ENCODE measurements around the gene FBXO10.
A peak's percentile ranks its signal among the peaks of the same experiment; 100 is the strongest.
"Not testable (repeated sequence)": the region's sequence is repeated elsewhere in the genome, so short reads cannot be mapped to it uniquely, and the experiment has no call there.

The FBXO10 gene

DNA sequence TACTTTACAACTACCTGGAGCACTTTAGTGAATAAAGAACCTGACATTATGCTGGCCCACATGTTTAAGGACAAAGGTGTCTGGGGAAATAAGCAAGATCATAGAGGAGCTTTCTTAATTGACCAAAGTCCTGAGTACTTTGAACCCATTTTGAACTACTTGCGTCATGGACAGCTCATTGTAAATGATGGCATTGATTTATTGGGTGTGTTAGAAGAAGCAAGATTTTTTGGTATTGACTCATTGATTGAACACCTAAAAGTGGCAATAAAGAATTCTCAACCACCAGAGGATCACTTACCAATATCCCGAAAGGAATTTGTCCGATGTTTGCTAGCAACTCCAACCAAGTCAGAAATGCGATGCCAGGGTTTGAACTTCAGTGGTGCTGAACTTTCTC is 98.7 kb downstream of the FBXO10 start:
- not testable (repeated sequence) for DNase-seq

DNA sequence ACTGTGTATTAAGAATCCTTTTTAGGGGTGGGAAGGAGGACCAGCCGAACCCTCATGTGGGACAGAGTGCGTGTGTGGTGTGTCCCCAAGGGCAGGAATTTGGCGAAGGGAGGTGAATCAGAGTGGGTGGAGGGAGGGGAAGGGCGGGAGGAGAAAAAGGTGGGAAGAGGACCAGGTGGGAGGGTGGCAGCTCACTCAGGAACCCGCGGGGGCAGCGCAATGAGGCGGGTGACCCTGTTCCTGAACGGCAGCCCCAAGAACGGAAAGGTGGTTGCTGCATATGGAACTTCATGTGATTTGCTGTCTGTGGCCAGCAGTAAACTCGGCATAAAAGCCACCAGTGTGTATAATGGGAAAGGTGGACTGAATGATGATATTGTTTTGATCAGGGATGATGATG is 99.2 kb downstream of the FBXO10 start:
- DNase-seq: no peak

DNA sequence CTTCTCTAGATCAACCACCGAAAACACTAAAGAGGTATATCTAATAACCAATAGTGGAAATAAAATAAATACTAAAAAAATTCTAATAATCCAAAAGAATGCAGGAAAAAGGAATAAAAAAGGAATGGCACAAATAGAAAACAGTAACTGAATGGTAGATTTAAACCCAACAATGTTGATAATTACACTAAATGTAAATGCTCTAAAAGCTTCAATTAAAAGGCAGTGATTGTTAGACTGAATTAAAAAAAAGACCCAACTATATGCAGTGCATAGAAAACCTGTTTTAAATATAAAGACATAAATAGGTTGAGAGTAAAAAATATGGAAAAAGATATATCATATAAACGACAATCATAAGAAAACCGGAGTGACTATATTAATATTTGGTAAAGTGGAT is 101.7 kb downstream of the FBXO10 start:
- DNase-seq: no peak

DNA sequence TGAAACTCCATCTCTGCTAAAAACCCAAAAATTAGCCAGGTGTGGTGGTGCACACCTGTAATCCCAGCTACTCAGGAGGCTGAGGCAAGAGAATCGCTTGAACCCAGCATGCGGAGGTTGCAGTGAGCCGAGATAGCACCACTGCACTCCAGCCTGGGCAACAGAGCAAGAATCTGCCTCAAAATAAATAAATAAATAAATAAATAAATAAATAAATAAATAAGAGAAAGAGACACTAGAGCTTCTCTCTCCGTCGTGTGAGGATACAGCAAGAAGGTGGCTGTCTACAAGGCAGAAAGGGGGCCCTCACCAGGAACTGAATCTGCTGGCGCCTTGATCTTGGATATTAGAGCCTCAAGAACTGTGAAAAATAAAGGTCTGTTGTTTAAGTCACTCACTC is 102.2 kb downstream of the FBXO10 start:
- not testable (repeated sequence) for DNase-seq

DNA sequence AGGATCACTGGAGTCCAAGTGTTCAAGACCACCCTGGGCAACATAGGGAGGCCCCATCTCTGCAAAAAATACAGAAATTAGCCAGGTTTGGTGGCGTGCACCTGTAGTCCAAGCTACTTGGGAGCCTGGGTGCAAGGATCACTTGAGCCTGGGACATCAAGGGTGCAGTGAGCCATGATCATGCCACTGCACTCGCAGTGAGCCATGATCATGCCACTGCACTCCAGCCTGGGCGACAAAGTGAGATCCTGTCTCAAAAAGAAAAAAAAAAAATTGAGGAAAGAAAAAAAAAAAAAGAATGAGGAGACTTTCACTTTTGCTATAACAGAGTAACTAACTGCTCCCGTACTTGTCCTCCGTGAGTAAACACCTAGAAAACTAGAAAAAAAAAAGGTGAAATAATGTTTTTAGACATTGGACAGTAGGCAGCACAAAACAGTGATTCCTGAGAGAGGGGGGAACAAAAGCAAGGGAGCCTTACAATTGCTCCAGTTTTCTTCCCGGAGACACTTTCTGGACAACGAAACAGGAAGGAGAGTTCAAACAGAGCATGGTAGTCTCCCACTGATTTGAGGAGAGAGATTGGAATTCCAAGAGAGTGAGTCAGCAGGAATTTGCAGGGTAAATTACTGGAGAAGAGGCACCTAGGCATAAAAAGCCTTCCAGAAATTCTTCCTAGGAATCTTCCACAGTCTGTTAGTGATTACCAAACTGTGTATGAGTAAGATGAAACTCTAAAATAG is 104.1 kb downstream of the FBXO10 start:
- no peak for DNase-seq

DNA sequence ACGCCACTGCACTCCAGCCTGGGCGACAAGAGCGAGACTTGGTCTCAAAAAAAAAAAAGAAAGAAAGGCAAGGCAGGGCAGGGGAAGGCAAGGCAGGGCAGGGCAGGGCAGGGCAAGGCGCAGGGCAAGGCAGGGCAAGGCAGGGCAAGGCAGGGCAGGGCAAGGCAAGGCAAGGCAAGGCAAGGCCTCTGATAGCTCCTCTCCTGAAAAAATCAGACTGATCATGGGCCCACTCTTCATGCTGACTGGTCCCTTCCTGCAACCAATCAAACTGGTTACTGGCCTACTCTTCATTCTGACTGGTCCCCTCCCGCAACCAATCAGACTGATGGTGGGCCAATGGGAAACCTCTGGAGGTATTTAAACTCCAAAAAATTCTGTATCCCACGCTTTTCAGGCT is 107.6 kb downstream of the FBXO10 start:
- no peak for DNase-seq

DNA sequence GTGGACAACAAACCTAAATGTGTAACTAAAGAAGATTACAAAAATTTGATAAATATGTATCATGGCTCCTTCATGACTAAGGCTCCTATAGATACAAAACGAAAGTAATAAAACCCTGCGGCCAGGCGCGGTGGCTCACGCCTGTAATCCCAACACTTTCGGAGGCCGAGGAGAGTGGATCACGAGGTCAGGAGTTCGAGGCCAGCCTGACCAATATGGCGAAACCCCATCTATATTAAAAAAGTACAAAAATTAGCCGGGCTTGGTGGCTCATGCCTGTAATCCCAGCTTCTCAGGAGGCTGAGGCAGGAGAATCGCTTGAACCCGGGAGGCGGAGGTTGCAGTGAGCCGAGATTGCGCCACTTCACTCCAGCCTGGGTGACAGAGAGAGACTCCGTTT is 108.7 kb downstream of the FBXO10 start:
- DNase-seq: not testable (repeated sequence)

DNA sequence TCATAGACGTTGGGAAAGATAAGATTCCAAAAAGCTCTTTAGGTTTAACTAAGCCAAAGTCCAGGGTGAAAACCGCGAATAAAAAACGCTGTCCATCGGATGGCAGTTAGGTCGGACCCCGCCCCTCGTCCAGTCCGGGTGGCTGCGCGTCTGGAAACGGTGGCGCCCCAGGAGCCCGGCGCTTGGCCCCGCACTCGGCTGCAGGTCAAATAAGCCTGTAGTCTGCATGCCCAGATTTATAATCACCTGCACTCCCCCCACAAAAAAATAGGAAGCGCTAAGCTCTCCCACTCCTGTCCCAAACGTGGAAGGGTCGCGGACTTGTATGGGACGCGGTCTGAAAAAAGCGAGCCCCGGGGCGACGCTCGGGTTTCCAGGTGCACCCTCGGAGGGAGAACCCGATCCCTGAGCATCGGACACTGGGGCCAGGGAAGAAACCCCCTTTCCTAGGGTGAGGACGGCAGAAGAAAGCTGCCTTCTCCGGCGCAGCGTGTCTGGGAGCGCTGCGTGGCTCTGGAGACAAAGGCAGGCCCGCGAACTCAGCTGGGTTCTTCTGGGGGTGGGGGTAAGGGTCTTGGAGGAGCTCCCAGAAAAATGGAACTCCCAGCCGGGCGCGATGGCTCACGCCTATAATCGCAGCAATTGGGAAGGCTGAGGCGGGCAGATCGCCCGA is 110.0 kb downstream of the FBXO10 start:
- DNase-seq: peak; percentile 47 to 49

DNA sequence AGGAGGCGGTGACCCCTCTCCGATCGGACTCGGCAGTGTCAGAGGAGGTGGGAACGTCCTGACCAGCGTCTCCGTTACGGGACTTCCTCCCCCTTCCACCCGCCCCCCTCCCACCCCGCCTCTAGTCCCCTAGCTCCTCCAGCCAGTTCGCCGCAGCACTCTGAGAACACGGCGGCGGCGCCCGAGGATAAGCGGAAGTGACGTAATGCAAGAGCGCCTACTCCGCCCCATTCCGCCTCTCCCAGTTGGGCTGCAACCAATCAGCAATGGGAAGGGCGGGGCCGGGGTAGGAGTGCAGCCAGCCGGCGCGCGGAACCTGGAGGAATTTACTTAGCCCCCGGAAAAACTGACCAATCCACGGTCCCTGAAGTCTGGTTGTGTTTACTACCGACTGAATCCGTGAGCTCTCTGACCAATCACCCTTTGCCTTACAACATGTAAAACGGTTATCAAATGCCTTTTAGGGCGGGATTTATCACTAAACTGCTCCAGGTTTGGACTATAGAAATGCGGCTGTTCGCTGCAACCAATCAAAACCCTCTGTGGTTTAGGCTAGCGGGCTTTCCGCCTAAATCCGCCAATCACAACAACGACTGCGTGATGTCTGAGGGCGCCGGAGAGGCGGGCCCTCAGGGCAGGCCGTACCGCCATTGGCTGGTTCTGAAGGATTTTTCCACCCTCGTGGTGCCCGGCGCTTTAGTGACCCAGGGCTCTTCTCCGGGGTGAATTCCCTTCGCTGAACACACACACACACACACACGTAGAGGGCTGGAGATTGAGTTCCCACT is 110.7 kb downstream of the FBXO10 start, which contains the start of gene ZBTB5:
TSS of gene ZBTB5 (minus strand) at position 202 of the 788 bp plus-strand sequence. CDS start 22,899 bp downstream, outside the sequence.
- DNase-seq: peak; percentile 99

DNA sequence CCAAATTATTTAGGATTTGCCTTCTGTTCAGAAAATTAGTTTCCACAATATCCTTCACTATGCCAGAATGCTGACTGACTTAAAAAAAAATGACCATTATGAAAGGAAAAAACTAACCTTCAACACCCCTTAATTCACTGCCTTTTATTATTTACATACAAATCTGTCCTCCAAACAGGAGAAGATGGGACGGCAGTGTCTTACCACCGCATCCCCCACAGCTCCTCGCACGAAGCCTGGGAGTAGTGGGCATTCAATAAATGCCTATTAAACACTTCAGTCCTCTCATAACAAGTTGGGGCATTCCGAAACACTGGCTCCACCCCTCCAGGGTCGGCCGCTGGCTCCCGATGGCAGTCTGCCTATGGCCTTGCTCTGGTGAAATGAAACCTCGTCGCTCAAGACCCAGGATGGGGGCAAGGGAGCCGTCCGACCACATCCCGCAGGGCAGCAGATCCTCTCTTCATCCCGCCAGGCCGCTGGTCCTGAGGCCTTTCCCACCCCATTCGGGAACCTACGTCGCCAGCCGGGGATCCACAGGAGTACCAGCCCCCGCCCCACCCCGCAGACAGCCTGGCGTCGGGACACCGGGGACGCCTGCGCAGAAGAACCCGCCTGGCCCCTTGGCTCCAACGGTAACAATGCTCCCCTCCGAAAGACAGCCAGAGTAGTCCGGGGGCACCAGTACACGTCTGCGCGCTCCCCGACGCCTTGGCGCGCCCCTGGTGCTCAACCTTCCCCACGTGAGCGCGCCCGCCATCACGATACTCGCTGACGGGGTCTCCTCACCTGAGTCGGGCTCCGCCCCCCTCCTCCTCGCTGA is 111.5 kb downstream of the FBXO10 start:
- peak; percentile 65 to 89 for DNase-seq

DNA sequence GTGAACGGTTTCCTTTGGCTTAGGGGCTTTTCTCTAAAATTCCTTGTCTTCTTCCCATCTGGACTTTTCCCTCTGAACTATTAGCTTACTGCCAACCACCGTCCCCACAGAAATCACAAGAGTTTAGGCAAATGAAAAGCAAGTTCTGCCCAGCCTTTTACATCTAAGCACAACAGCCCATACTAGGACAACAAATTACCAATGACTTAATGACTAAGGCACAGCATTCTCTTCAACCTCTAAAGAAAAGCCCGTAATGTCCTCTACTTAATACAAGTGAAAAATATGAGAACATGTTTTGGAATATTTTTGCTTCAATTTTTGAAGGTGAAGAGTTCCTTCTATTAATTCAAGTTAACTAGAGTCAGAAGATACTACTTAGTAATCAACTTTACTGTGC is 112.2 kb downstream of the FBXO10 start:
- DNase-seq: no peak
